Suprapubic skin (tissue), 4 donors: ENCODE measurements around the gene GATAD2B. TPM values are rescaled to one million over a fixed set of nuclear protein-coding genes. Genes with fewer than 3 reads are reported as not detected.

Experiments
- DNase-seq, 2 donors: peaks; one replicate each; pipeline ENCODE4 v3.0.0-alpha.2; 2019; ENCODE audit warnings: low spot score in 2 of 2
- H3K27ac ChIP-seq: fragments of 200-600 bp; sonication (generic); one replicate; pipeline ENCODE4 v1.5.1; 2019
- H3K27me3 ChIP-seq: fragments of 200-600 bp; sonication (generic); one replicate; pipeline ENCODE4 v1.5.1; 2019
- H3K36me3 ChIP-seq: fragments of 200-600 bp; sonication (generic); one replicate; pipeline ENCODE4 v1.5.1; 2019
- H3K4me1 ChIP-seq: fragments of 200-600 bp; sonication (generic); one replicate; pipeline ENCODE4 v1.5.1; 2019
- H3K4me3 ChIP-seq: fragments of 200-600 bp; sonication (generic); one replicate; pipeline ENCODE4 v1.5.1; 2019; ENCODE audit warnings: mild to moderate bottlenecking
- H3K9me3 ChIP-seq: fragments of 200-600 bp; sonication (generic); one replicate; pipeline ENCODE4 v1.5.1; 2019
- EP300 ChIP-seq: sonication (generic); formaldehyde crosslinking; IDR thresholded peaks from one replicate; pipeline ENCODE4 v1.6.1; 2017; ENCODE audit warnings: antibody characterized with exemption
- POLR2A ChIP-seq, 2 donors: fragments of 450-650 bp; IDR thresholded peaks; one replicate each; pipeline ENCODE4 v1.6.1; 2017; ENCODE audit warnings: antibody characterized with exemption in 2 of 2, mild to moderate bottlenecking in 2 of 2, moderate library complexity in 2 of 2
- POLR2AphosphoS5 ChIP-seq, 3 donors: sonication (generic); formaldehyde crosslinking; IDR thresholded peaks; one replicate each; pipeline ENCODE4 v1.6.1; 2017; ENCODE audit warnings: antibody characterized with exemption in 3 of 3
- WGBS: methylation state at CpG from one replicate; pipeline ENCODE4 v1.1.5; 2018; 5-methylcytosine and 5-hydroxymethylcytosine counted together
- total RNA-seq, 4 donors: library from RNA; depleted of rRNA; stranded (reverse); fragments of >200 nt; gene quantifications; one replicate each; pipeline ENCODE4 v1.1.0, GENCODE V29; 2016
- TF ChIP-seq, protein P1 (sequence below), 2 donors: fragments of 200-600 bp in 1 of 2; fragments of 450-650 bp in 1 of 2; sonication (generic) in 1 of 2; IDR thresholded peaks; one replicate each; pipeline ENCODE4 v1.5.1; 2016 to 2019; ENCODE audit warnings: antibody characterized with exemption in 2 of 2, mild to moderate bottlenecking in 1 of 2, moderate library complexity in 1 of 2

Gene GATAD2B
- total RNA-seq, 4 donors from 2014 or later: 25.5 to 64.5 (median 37.1) TPM

- peaks cover 31% of the 10 kb centered on the region for H3K36me3 ChIP-seq
- TF ChIP-seq POLR2AphosphoS5 (IDR thresholded peaks at IDR 0.05): peak in 2 of 3 donors; percentile 42 to 46
- TF ChIP-seq, protein P1, sequence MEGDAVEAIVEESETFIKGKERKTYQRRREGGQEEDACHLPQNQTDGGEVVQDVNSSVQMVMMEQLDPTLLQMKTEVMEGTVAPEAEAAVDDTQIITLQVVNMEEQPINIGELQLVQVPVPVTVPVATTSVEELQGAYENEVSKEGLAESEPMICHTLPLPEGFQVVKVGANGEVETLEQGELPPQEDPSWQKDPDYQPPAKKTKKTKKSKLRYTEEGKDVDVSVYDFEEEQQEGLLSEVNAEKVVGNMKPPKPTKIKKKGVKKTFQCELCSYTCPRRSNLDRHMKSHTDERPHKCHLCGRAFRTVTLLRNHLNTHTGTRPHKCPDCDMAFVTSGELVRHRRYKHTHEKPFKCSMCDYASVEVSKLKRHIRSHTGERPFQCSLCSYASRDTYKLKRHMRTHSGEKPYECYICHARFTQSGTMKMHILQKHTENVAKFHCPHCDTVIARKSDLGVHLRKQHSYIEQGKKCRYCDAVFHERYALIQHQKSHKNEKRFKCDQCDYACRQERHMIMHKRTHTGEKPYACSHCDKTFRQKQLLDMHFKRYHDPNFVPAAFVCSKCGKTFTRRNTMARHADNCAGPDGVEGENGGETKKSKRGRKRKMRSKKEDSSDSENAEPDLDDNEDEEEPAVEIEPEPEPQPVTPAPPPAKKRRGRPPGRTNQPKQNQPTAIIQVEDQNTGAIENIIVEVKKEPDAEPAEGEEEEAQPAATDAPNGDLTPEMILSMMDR (IDR thresholded peaks at IDR 0.05): no peak
- no peak for TF ChIP-seq EP300
- peak in 1 of 2 donors; percentile 70 for TF ChIP-seq POLR2A (IDR thresholded peaks at IDR 0.05)
- 1% methylated on average over 28 of the region's 75 CpGs for WGBS
- peak within 1 kb of the TSS; percentile 92 for H3K27ac ChIP-seq
- H3K9me3 ChIP-seq: no peaks in the 10 kb centered on the region
- DNase-seq: peak; percentile 99 to 100
- H3K4me3 ChIP-seq: peak within 1 kb of the TSS; percentile 96
- H3K27me3 ChIP-seq: no peaks in the 10 kb centered on the region
- H3K4me1 ChIP-seq: peaks cover 68% of the 10 kb centered on the region
Measured at GRCh38 chr1:153958111-153958960, 35.6 kb upstream of the GATAD2B start, which contains the start of gene CRTC2. Gene CRTC2, minus strand, starts transcription at chr1:153958612. Its CDS starts 115 bp downstream, at chr1:153958497.

GRCh38 chr1:153957744-153958110, 35.0 kb upstream of the GATAD2B start:
- Histone ChIP-seq H3K36me3 (peaks cover 38% of the 10 kb centered on the region), H3K4me1 (peaks cover 64% of the 10 kb centered on the region), H3K9me3 (no peaks in the 10 kb centered on the region), H3K4me3 (peak overlapping the region; percentile 96), H3K27me3 (no peaks in the 10 kb centered on the region), H3K27ac (peak overlapping the region; percentile 92)
- no peak for TF ChIP-seq POLR2AphosphoS5 (IDR thresholded peaks at IDR 0.05)
- TF ChIP-seq, protein P1 (IDR thresholded peaks at IDR 0.05): no peak
- TF ChIP-seq POLR2A (IDR thresholded peaks at IDR 0.05): no peak
- TF ChIP-seq EP300: no peak
- DNase-seq: no peak
- WGBS: 0% methylated on average over 13 of the region's 13 CpGs

DNA sequence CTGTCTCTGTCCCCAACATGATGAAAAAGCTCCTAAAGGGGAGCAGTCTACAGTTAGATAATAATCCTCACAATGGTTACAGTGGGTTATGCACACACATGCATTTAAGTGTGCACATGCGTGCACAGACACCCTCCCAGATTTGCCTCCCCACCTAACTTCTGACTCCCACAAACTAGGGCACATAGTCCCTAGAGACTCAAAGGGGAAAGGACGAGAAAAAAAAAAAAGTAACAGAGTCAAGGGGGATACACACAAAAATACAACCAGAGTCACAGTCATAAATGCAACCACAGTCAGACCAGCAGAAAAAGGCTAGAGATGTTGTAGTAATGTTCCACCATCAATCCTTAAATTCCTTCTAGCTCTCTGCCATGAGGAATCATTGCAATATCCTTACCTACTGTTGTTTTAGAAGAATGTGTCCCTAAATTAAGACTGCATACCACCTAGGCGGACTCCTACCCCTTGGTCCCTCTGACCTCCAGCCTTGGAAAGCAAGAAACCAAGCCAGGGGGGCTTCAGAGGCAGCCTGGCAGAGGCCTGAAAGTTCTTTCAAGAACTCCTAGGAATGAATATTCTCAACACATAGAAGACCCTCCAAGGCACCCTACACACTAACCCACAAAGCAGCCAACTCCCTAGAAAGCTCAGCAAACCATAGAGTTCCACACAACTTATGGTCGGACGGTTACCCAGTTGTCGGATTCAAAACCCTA, 34.4 kb upstream of the GATAD2B start:
- H3K27me3 ChIP-seq: no peaks in the 10 kb centered on the region
- peak in 1 of 2 donors; percentile 55 for DNase-seq
- H3K9me3 ChIP-seq: no peaks in the 10 kb centered on the region
- peaks cover 59% of the 10 kb centered on the region for H3K4me1 ChIP-seq
- H3K36me3 ChIP-seq: peaks cover 43% of the 10 kb centered on the region
- TF ChIP-seq, protein P1 (IDR thresholded peaks at IDR 0.05): no peak
- TF ChIP-seq EP300 (no peak), POLR2A (IDR thresholded peaks at IDR 0.05) (no peak)
- peak overlapping the region; percentile 96 for H3K4me3 ChIP-seq
- H3K27ac ChIP-seq: peak overlapping the region; percentile 92
- WGBS: 32% methylated on average over 6 of the region's 6 CpGs

GRCh38 chr1:153954826-153955225, 32.1 kb upstream of the GATAD2B start:
- no peaks in the 10 kb centered on the region for H3K27me3 ChIP-seq
- TF ChIP-seq POLR2AphosphoS5 (IDR thresholded peaks at IDR 0.05) (no peak), EP300 (no peak), POLR2A (IDR thresholded peaks at IDR 0.05) (no peak)
- TF ChIP-seq, protein P1 (IDR thresholded peaks at IDR 0.05): no peak
- H3K4me3 ChIP-seq: no peak overlapping the region
- peaks cover 38% of the 10 kb centered on the region for H3K4me1 ChIP-seq
- no peaks in the 10 kb centered on the region for H3K9me3 ChIP-seq
- WGBS: 91% methylated on average over 9 of the region's 10 CpGs
- H3K36me3 ChIP-seq: peaks cover 54% of the 10 kb centered on the region
- DNase-seq: peak in 1 of 2 donors; percentile 54
- H3K27ac ChIP-seq: no peak overlapping the region

GRCh38 chr1:153953859-153954365, 31.1 kb upstream of the GATAD2B start:
- WGBS: 82% methylated on average over 4 of the region's 4 CpGs
- no peak overlapping the region for H3K27ac ChIP-seq
- H3K4me3 ChIP-seq: no peak overlapping the region
- no peaks in the 10 kb centered on the region for H3K27me3 ChIP-seq
- peaks cover 29% of the 10 kb centered on the region for H3K4me1 ChIP-seq
- TF ChIP-seq, protein P1 (IDR thresholded peaks at IDR 0.05): no peak
- TF ChIP-seq POLR2AphosphoS5 (IDR thresholded peaks at IDR 0.05) (no peak), POLR2A (IDR thresholded peaks at IDR 0.05) (no peak), EP300 (no peak)
- H3K9me3 ChIP-seq: no peaks in the 10 kb centered on the region
- no peak for DNase-seq
- H3K36me3 ChIP-seq: peaks cover 55% of the 10 kb centered on the region
